ENCODE measurements around the gene SBK1. TPM values are rescaled to one million over a fixed set of nuclear protein-coding genes. Genes with fewer than 3 reads are reported as not detected.

Gene SBK1
- total and polyA plus RNA-seq, 10 donors, result 0.30 to 2.8 (median 1.7) TPM

DNA sequence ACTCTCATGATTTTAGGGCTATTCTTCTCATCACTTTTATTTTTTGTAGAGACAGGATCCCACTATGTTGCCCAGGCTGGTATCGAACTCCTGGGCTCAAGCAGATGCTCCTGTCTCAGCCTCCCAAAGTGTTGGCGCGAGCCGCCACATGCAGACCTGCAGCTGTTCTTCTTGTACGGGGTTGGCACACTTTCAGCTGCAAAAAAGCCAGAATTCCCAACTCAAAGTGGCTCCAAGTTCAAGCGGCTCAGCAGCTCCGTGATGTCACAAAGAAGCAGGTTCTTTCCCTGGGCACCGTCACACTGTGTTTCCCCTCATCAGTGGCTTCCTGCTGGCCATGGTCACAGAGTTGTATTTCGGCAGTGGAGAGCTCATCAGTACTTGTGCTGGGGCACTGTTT is 6.7 kb upstream of the SBK1 start:
- Histone ChIP-seq H3K4me3 (no peak overlapping the region), H3K27ac (no peak overlapping the region), H3K4me1 (peaks cover 0 to 13% (median 3%) of the 10 kb centered on the region in 6 donors), H3K27me3 (replicated peaks in 1 of 7) (no peaks in the 10 kb centered on the region), H3K9me3 (no peaks in the 10 kb centered on the region), H3K36me3 (no peaks in the 10 kb centered on the region)
- WGBS, 5 donors, result 75 to 82% (median 79%) methylated on average over 9 of the region's 9 CpGs
- no peak for DNase-seq
- intact Hi-C loops (cut with DNase I; ENCODE audit: low total_unique reads), result no loop called here
- TF ChIP-seq, protein P1, sequence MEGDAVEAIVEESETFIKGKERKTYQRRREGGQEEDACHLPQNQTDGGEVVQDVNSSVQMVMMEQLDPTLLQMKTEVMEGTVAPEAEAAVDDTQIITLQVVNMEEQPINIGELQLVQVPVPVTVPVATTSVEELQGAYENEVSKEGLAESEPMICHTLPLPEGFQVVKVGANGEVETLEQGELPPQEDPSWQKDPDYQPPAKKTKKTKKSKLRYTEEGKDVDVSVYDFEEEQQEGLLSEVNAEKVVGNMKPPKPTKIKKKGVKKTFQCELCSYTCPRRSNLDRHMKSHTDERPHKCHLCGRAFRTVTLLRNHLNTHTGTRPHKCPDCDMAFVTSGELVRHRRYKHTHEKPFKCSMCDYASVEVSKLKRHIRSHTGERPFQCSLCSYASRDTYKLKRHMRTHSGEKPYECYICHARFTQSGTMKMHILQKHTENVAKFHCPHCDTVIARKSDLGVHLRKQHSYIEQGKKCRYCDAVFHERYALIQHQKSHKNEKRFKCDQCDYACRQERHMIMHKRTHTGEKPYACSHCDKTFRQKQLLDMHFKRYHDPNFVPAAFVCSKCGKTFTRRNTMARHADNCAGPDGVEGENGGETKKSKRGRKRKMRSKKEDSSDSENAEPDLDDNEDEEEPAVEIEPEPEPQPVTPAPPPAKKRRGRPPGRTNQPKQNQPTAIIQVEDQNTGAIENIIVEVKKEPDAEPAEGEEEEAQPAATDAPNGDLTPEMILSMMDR (IDR thresholded peaks at IDR 0.05 in 8 of 11, conservative IDR thresholded peaks at IDR 0.05 in 3 of 11), result no peak
- no peak for TF ChIP-seq POLR2AphosphoS5 (IDR thresholded peaks at IDR 0.05)
- no peak for TF ChIP-seq POLR2A (IDR thresholded peaks at IDR 0.05)

DNA sequence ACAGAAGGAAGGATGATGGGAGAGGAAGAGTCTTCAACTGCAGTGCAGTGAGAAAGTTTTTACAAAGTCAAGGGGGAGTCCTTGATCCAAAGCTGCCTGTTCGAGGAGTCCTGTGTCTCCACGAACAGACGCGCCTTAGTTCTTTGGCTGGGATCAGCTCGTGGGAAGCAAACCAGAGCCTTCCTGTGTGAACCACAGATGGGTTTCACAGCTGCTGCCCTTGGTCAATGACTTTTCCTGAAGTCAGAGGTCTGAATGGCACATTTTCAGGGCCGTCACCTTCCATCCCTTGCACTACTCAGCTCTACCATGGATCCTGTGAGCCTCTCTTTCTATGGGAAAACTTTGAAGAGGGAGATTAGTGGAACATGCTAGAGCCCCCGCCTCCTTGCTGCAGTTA is 4.2 kb upstream of the SBK1 start:
- intact Hi-C loops (cut with DNase I; ENCODE audit: low total_unique reads), result no loop called here
- H3K27ac ChIP-seq, result no peak overlapping the region
- H3K4me3 ChIP-seq, result no peak overlapping the region
- H3K9me3 ChIP-seq, result no peaks in the 10 kb centered on the region
- no peak for TF ChIP-seq POLR2A (IDR thresholded peaks at IDR 0.05)
- TF ChIP-seq, protein P1 (IDR thresholded peaks at IDR 0.05 in 8 of 11, conservative IDR thresholded peaks at IDR 0.05 in 3 of 11), result no peak
- no peak for TF ChIP-seq POLR2AphosphoS5 (IDR thresholded peaks at IDR 0.05)
- DNase-seq, result no peak
- WGBS, 5 donors, result 39 to 58% (median 41%) methylated on average over 7 of the region's 7 CpGs
- H3K27me3 ChIP-seq (replicated peaks in 1 of 7), result peaks cover 0 to 7% (median 3%) of the 10 kb centered on the region in 7 donors
- no peaks in the 10 kb centered on the region for H3K36me3 ChIP-seq
- H3K4me1 ChIP-seq, result peaks cover 4 to 26% (median 14%) of the 10 kb centered on the region in 6 donors

DNA sequence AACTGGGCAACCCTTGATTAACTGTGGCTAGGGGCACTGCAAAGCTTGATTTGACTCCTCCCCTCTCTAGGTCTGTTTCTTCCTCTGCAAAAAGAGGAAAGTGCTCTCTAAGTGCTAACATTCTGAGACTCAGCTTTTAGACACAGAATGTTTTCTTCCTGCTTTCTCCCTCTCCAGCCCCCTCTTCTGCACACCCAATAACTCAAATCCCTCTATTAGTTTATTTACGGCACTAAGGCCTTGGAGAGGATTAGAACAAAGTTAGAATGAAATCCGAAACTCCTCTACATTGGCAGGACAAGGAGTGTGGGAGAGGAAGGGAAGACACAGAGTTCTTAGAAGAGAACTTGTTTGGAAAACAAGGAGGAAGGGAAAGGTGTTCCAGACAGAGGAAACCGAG is 3.3 kb upstream of the SBK1 start:
- TF ChIP-seq, protein P1 (IDR thresholded peaks at IDR 0.05 in 8 of 11, conservative IDR thresholded peaks at IDR 0.05 in 3 of 11), result no peak
- no peak for TF ChIP-seq POLR2A (IDR thresholded peaks at IDR 0.05)
- TF ChIP-seq POLR2AphosphoS5 (IDR thresholded peaks at IDR 0.05), result no peak
- 52 to 67% (median 61%) methylated on average over 3 of the region's 3 CpGs for WGBS, 5 donors
- DNase-seq, result no peak
- Histone ChIP-seq H3K36me3 (no peaks in the 10 kb centered on the region), H3K27ac (no peak overlapping the region), H3K4me1 (peaks cover 5 to 34% (median 22%) of the 10 kb centered on the region in 6 donors), H3K4me3 (no peak overlapping the region), H3K9me3 (no peaks in the 10 kb centered on the region), H3K27me3 (replicated peaks in 1 of 7) (peaks cover 0 to 16% (median 10%) of the 10 kb centered on the region in 7 donors)
- intact Hi-C loops (cut with DNase I; ENCODE audit: low total_unique reads), result no loop called here

DNA sequence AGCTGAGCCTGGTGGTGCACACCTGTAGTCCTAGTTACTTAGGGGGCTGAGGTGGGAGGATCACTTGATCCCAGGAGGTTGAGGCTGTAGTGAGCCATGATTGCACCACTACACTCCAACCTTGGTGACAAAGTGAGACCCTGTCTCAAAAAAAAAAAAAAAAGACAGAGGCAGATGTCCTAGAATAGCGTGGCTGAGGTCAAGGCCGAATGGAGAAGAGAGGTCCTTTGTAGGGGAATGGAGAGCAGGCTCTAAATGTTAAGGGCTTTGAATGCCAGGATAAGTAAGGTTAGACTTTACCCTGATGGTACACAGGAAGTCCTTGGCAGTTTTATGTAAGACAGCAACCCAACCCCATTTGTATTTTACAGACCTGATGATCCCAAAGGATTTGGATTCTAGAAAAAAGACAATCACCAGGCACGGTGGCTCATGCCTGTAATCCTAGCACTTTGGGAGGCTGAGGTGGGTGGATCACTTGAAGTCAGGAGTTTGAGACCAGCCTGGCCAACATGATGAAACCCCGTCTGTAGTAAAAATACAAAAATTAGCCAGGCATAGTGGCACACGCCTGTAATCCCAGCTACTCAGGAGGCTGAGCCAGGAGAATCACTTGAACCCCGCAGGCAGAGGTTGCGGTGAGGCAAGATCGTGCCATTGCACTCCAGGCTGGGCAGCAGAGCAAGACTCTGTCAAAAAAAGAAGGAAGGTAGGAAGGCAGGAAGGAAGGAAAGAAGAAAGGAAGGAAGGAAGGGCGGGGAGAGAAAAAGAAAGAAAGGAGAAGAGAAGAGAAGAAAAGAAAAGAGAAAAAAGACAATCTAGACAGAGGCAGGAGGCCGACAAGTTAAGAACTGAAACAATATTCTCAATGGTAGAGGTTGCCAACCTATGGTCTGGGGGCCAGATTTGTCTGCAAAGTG is 2.1 kb upstream of the SBK1 start:
- TF ChIP-seq POLR2A (IDR thresholded peaks at IDR 0.05) (no peak), POLR2AphosphoS5 (IDR thresholded peaks at IDR 0.05) (no peak)
- TF ChIP-seq, protein P1 (IDR thresholded peaks at IDR 0.05 in 8 of 11, conservative IDR thresholded peaks at IDR 0.05 in 3 of 11), result no peak
- WGBS, 5 donors, result 83 to 91% (median 86%) methylated on average over 10 of the region's 10 CpGs
- Histone ChIP-seq H3K36me3 (no peaks in the 10 kb centered on the region), H3K9me3 (no peaks in the 10 kb centered on the region), H3K4me1 (peaks cover 5 to 41% (median 22%) of the 10 kb centered on the region in 6 donors), H3K4me3 (no peak overlapping the region), H3K27me3 (replicated peaks in 1 of 7) (peaks cover 0 to 28% (median 10%) of the 10 kb centered on the region in 7 donors), H3K27ac (no peak overlapping the region)
- no peak for DNase-seq
- intact Hi-C loops (cut with DNase I; ENCODE audit: low total_unique reads), result no loop called here

Measured in spleen (tissue), 11 donors.